OCI-M1 (cell line): ENCODE measurements around the gene MYB.
"Not testable (repeated sequence)": the region's sequence is repeated elsewhere in the genome, so short reads cannot be mapped to it uniquely, and the experiment has no call there.

Source experiments
- DNase-seq: peaks from one replicate; lab custom pipeline; 2025; lab: John Stamatoyannopoulos, UW

MYB gene

GRCh38 chr6:135222623-135223022 lies 41.5 kb downstream of the MYB start:
- DNase-seq, result no peak

GRCh38 chr6:135224037-135224647 lies 43.0 kb downstream of the MYB start:
- DNase-seq, result no peak

GRCh38 chr6:135225911-135226310 lies 44.8 kb downstream of the MYB start:
- no peak for DNase-seq

GRCh38 chr6:135226537-135226936 lies 45.4 kb downstream of the MYB start:
- DNase-seq, result no peak

GRCh38 chr6:135227349-135227748 lies 46.2 kb downstream of the MYB start:
- DNase-seq, result peak; percentile 59

GRCh38 chr6:135227758-135228157 lies 46.6 kb downstream of the MYB start:
- DNase-seq, result peak; percentile 49

GRCh38 chr6:135228486-135228885 lies 47.4 kb downstream of the MYB start:
- DNase-seq, result no peak

GRCh38 chr6:135229996-135230395 lies 48.9 kb downstream of the MYB start:
- no peak for DNase-seq

- peak; percentile 76 for DNase-seq
Observed at GRCh38 chr6:135230711-135231468, 49.8 kb downstream of the MYB start.

GRCh38 chr6:135231469-135231844 lies 50.3 kb downstream of the MYB start:
- no peak for DNase-seq

- DNase-seq, result no peak
Observed at GRCh38 chr6:135233686-135234491, 52.8 kb downstream of the MYB start.

- no peak for DNase-seq
Observed at GRCh38 chr6:135234492-135234780, 53.3 kb downstream of the MYB start.

GRCh38 chr6:135235716-135236115 lies 54.6 kb downstream of the MYB start:
- DNase-seq, result no peak

- DNase-seq, result no peak
Observed at GRCh38 chr6:135236319-135236718, 55.2 kb downstream of the MYB start.

GRCh38 chr6:135236732-135237131 lies 55.6 kb downstream of the MYB start:
- DNase-seq, result no peak

- DNase-seq, result no peak
Observed at GRCh38 chr6:135240711-135241110, 59.6 kb downstream of the MYB start.

GRCh38 chr6:135243871-135244796 lies 63.0 kb downstream of the MYB start:
- DNase-seq, result no peak

- DNase-seq, result no peak
Observed at GRCh38 chr6:135244805-135245204, 63.7 kb downstream of the MYB start.

GRCh38 chr6:135246412-135247012 lies 65.4 kb downstream of the MYB start:
- DNase-seq, result not testable (repeated sequence)

GRCh38 chr6:135250234-135250633 lies 69.1 kb downstream of the MYB start:
- peak; percentile 21 for DNase-seq

- DNase-seq, result no peak
Observed at GRCh38 chr6:135250751-135251497, 69.8 kb downstream of the MYB start.
